ENCODE results near the gene PIK3CD. TPM values are rescaled to one million over a fixed set of nuclear protein-coding genes. Genes with fewer than 3 reads are reported as not detected.

Gene PIK3CD
- 15.1 TPM for total RNA-seq
- polyA plus RNA-seq, result 30.4 TPM
- long read RNA-seq, donor 1, result 0 reads
- long read RNA-seq, donor 2, result 0 reads
- long read RNA-seq, donor 3, full-length matches to known transcripts, result 3 of 3 reads
- long read RNA-seq, donor 3, partial matches to known transcripts, result 0 of 3 reads
- long read RNA-seq, donor 3, other reads (novel, unspliced or antisense), result 0 of 3 reads
- long read RNA-seq, donor 4, full-length matches to known transcripts, result 3 of 3 reads
- long read RNA-seq, donor 4, partial matches to known transcripts, result 0 of 3 reads
- long read RNA-seq, donor 4, other reads (novel, unspliced or antisense), result 0 of 3 reads
- long read RNA-seq, donor 5, full-length matches to known transcripts, result 6 of 11 reads
- long read RNA-seq, donor 5, partial matches to known transcripts, result 5 of 11 reads
- long read RNA-seq, donor 5, other reads (novel, unspliced or antisense), result 0 of 11 reads
- long read RNA-seq, donor 6, full-length matches to known transcripts, result 3 of 3 reads
- long read RNA-seq, donor 6, partial matches to known transcripts, result 0 of 3 reads
- long read RNA-seq, donor 6, other reads (novel, unspliced or antisense), result 0 of 3 reads
- long read RNA-seq, donor 7, partial matches to known transcripts, result 31 of 31 reads
- long read RNA-seq, donor 7, other reads (novel, unspliced or antisense), result 0 of 31 reads
- long read RNA-seq, donor 8, result 0 reads
- long read RNA-seq, donor 9, result 0 reads
- long read RNA-seq, donor 10, partial matches to known transcripts, result 9 of 9 reads
- long read RNA-seq, donor 10, other reads (novel, unspliced or antisense), result 0 of 9 reads

- no peaks in the 10 kb centered on the region for H3K36me3 ChIP-seq (ENCODE audit: control insufficient read depth in 2 of 2, insufficient read depth in 2 of 2, low read length in 1 of 2)
- peaks cover 8 to 43% of the 10 kb centered on the region in 2 donors for H3K4me1 ChIP-seq (ENCODE audit: control insufficient read depth in 2 of 2, insufficient read depth in 2 of 2, low read length in 2 of 2)
- H3K4me3 ChIP-seq (ENCODE audit: low read length in 2 of 2), result peak within 1 kb of the TSS; percentile 61 to 82
- H3K9me3 ChIP-seq (ENCODE audit: control insufficient read depth in 2 of 2, insufficient read depth in 1 of 2, low read length in 1 of 2), result peaks cover 0 to 8% of the 10 kb centered on the region in 2 donors
- DNase-seq (ENCODE audit: low read depth in 6 of 9, low spot score in 9 of 9), result peak in 2 of 9 donors; percentile 46 to 67
- H3K27ac ChIP-seq (ENCODE audit: low read depth in 1 of 2, low read length in 1 of 2), result peak within 1 kb of the TSS; percentile 81 to 94
- peaks cover 0 to 22% of the 10 kb centered on the region in 2 donors for H3K27me3 ChIP-seq (ENCODE audit: control insufficient read depth in 2 of 2, insufficient read depth in 1 of 2, low read length in 1 of 2)
- WGBS, result under 1% methylated on average over 94 of the region's 94 CpGs
These were observed at the start of gene PIK3CD for GRCh38 chr1:9651565-9652378. Gene PIK3CD (plus strand): TSS chr1:9651731. CDS start chr1:9710456, 58,725 bp downstream.

- Histone ChIP-seq H3K4me1 (ENCODE audit: control insufficient read depth in 2 of 2, insufficient read depth in 2 of 2, low read length in 2 of 2) (peaks cover 0 to 4% of the 10 kb centered on the region in 2 donors), H3K36me3 (ENCODE audit: control insufficient read depth in 2 of 2, insufficient read depth in 2 of 2, low read length in 1 of 2) (peaks cover 59 to 67% of the 10 kb centered on the region in 2 donors), H3K9me3 (ENCODE audit: control insufficient read depth in 2 of 2, insufficient read depth in 1 of 2, low read length in 1 of 2) (no peaks in the 10 kb centered on the region), H3K4me3 (ENCODE audit: low read length in 2 of 2) (no peak overlapping the region), H3K27me3 (ENCODE audit: control insufficient read depth in 2 of 2, insufficient read depth in 1 of 2, low read length in 1 of 2) (no peaks in the 10 kb centered on the region), H3K27ac (ENCODE audit: low read depth in 1 of 2, low read length in 1 of 2) (no peak overlapping the region)
- 98% methylated on average over 26 of the region's 26 CpGs for WGBS
- DNase-seq (ENCODE audit: low read depth in 6 of 9, low spot score in 9 of 9), result no peak
These were observed 49.4 kb upstream of the PIK3CD start for GRCh38 chr1:9601942-9602793.

GRCh38 chr1:9602794-9603167 is 48.8 kb upstream of the PIK3CD start:
- Histone ChIP-seq H3K4me3 (ENCODE audit: low read length in 2 of 2) (no peak overlapping the region), H3K36me3 (ENCODE audit: control insufficient read depth in 2 of 2, insufficient read depth in 2 of 2, low read length in 1 of 2) (peaks cover 56 to 66% of the 10 kb centered on the region in 2 donors), H3K9me3 (ENCODE audit: control insufficient read depth in 2 of 2, insufficient read depth in 1 of 2, low read length in 1 of 2) (no peaks in the 10 kb centered on the region), H3K27ac (ENCODE audit: low read depth in 1 of 2, low read length in 1 of 2) (no peak overlapping the region), H3K27me3 (ENCODE audit: control insufficient read depth in 2 of 2, insufficient read depth in 1 of 2, low read length in 1 of 2) (no peaks in the 10 kb centered on the region), H3K4me1 (ENCODE audit: control insufficient read depth in 2 of 2, insufficient read depth in 2 of 2, low read length in 2 of 2) (peaks cover 0 to 4% of the 10 kb centered on the region in 2 donors)
- DNase-seq (ENCODE audit: low read depth in 6 of 9, low spot score in 9 of 9), result no peak
- WGBS, result 97% methylated on average over 9 of the region's 9 CpGs

- no peak overlapping the region for H3K4me3 ChIP-seq (ENCODE audit: low read length in 2 of 2)
- WGBS, result 97% methylated on average over 14 of the region's 14 CpGs
- peaks cover 57 to 65% of the 10 kb centered on the region in 2 donors for H3K36me3 ChIP-seq (ENCODE audit: control insufficient read depth in 2 of 2, insufficient read depth in 2 of 2, low read length in 1 of 2)
These were observed 48.2 kb upstream of the PIK3CD start for GRCh38 chr1:9603307-9603706.

GRCh38 chr1:9603766-9604753 is 47.5 kb upstream of the PIK3CD start:
- H3K27ac ChIP-seq (ENCODE audit: low read depth in 1 of 2, low read length in 1 of 2), result no peak overlapping the region
- H3K27me3 ChIP-seq (ENCODE audit: control insufficient read depth in 2 of 2, insufficient read depth in 1 of 2, low read length in 1 of 2), result no peaks in the 10 kb centered on the region
- peaks cover 61 to 68% of the 10 kb centered on the region in 2 donors for H3K36me3 ChIP-seq (ENCODE audit: control insufficient read depth in 2 of 2, insufficient read depth in 2 of 2, low read length in 1 of 2)
- H3K4me1 ChIP-seq (ENCODE audit: control insufficient read depth in 2 of 2, insufficient read depth in 2 of 2, low read length in 2 of 2), result peaks cover 0 to 4% of the 10 kb centered on the region in 2 donors
- no peak for DNase-seq (ENCODE audit: low read depth in 6 of 9, low spot score in 9 of 9)
- H3K4me3 ChIP-seq (ENCODE audit: low read length in 2 of 2), result no peak overlapping the region
- WGBS, result 98% methylated on average over 42 of the region's 42 CpGs
- H3K9me3 ChIP-seq (ENCODE audit: control insufficient read depth in 2 of 2, insufficient read depth in 1 of 2, low read length in 1 of 2), result no peaks in the 10 kb centered on the region

More at GRCh38 chr1:9603307-9603706, 48.2 kb upstream of the PIK3CD start:
- H3K4me1 ChIP-seq (ENCODE audit: control insufficient read depth in 2 of 2, insufficient read depth in 2 of 2, low read length in 2 of 2), result peaks cover 0 to 4% of the 10 kb centered on the region in 2 donors
- no peak for DNase-seq (ENCODE audit: low read depth in 6 of 9, low spot score in 9 of 9)
- no peaks in the 10 kb centered on the region for H3K9me3 ChIP-seq (ENCODE audit: control insufficient read depth in 2 of 2, insufficient read depth in 1 of 2, low read length in 1 of 2)
- no peak overlapping the region for H3K27ac ChIP-seq (ENCODE audit: low read depth in 1 of 2, low read length in 1 of 2)
- no peaks in the 10 kb centered on the region for H3K27me3 ChIP-seq (ENCODE audit: control insufficient read depth in 2 of 2, insufficient read depth in 1 of 2, low read length in 1 of 2)

GRCh38 chr1:9604836-9605235 is 46.7 kb upstream of the PIK3CD start:
- H3K36me3 ChIP-seq (ENCODE audit: control insufficient read depth in 2 of 2, insufficient read depth in 2 of 2, low read length in 1 of 2), result peaks cover 63 to 74% of the 10 kb centered on the region in 2 donors
- no peak for DNase-seq (ENCODE audit: low read depth in 6 of 9, low spot score in 9 of 9)
- peaks cover 0 to 4% of the 10 kb centered on the region in 2 donors for H3K4me1 ChIP-seq (ENCODE audit: control insufficient read depth in 2 of 2, insufficient read depth in 2 of 2, low read length in 2 of 2)
- H3K9me3 ChIP-seq (ENCODE audit: control insufficient read depth in 2 of 2, insufficient read depth in 1 of 2, low read length in 1 of 2), result no peaks in the 10 kb centered on the region
- no peak overlapping the region for H3K4me3 ChIP-seq (ENCODE audit: low read length in 2 of 2)
- WGBS, result 96% methylated on average over 15 of the region's 15 CpGs
- H3K27ac ChIP-seq (ENCODE audit: low read depth in 1 of 2, low read length in 1 of 2), result no peak overlapping the region
- no peaks in the 10 kb centered on the region for H3K27me3 ChIP-seq (ENCODE audit: control insufficient read depth in 2 of 2, insufficient read depth in 1 of 2, low read length in 1 of 2)

GRCh38 chr1:9605946-9606455 is 45.5 kb upstream of the PIK3CD start:
- Histone ChIP-seq H3K36me3 (ENCODE audit: control insufficient read depth in 2 of 2, insufficient read depth in 2 of 2, low read length in 1 of 2) (peaks cover 57 to 76% of the 10 kb centered on the region in 2 donors), H3K4me3 (ENCODE audit: low read length in 2 of 2) (no peak overlapping the region), H3K27ac (ENCODE audit: low read depth in 1 of 2, low read length in 1 of 2) (no peak overlapping the region), H3K27me3 (ENCODE audit: control insufficient read depth in 2 of 2, insufficient read depth in 1 of 2, low read length in 1 of 2) (no peaks in the 10 kb centered on the region), H3K9me3 (ENCODE audit: control insufficient read depth in 2 of 2, insufficient read depth in 1 of 2, low read length in 1 of 2) (no peaks in the 10 kb centered on the region), H3K4me1 (ENCODE audit: control insufficient read depth in 2 of 2, insufficient read depth in 2 of 2, low read length in 2 of 2) (peaks cover 0 to 4% of the 10 kb centered on the region in 2 donors)
- no peak for DNase-seq (ENCODE audit: low read depth in 6 of 9, low spot score in 9 of 9)
- WGBS, result 98% methylated on average over 14 of the region's 14 CpGs

Data from thymus (tissue), 14 donors.